ENCODE results near the gene MRPS35. TPM values are rescaled to one million over a fixed set of nuclear protein-coding genes. Genes with fewer than 3 reads are reported as not detected.

The MRPS35 gene
- total RNA-seq, 1 experiment from 2014 or later = 117 TPM

DNA sequence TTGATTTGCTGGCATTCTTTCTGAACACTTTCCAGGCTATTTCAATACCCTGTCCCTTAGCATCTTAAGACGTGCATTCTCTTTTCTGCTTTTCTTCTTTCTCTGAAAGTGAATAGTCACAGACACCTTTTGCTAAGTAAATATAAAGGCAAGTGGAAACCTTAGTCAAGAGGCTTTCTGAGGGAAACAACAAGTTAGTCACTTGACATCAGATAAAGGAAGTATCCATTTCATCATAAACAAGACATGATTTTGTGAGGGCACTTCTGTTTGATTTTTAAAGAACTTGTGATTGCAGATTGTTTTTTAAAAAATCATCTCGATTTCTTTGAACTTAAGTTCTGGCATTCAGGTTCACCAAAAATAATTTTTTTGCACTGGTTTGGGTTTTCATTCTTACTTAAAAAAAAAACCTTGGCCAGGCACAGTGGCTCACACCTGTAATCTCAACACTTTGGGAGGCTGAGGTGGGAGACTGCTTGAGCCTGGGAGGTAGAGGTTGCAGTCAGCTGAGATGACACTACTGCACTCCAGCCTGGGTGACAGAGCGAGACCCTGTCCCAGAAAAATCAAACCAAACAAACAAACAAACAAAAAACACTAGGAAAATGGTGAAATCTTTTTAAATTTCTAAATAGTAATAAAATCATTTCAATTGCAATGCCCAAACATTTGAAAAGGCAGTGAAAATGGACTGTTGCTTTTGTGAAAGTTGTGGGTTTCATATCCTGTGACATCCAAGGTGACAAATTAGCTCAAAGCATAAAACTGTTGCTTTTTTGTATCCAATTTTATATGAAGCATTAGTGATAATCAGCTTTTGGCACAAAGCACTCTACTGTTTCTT lies 61.1 kb downstream of the MRPS35 start:
- ATAC-seq (peak; percentile 43), DNase-seq (peak; percentile 78)
- H4K20me1 ChIP-seq (ENCODE audit: low read length) = no peaks in the 10 kb centered on the region
- ChIA-PET CTCF (interaction anchor here (0.6 to 1.0 kb wide), 3 partner anchors 49 to 50 kb away, joined by 3 to 7 read pairs (median 3); no protein-coding TSS in a partner anchor), POLR2A (ENCODE audit: unreplicated experiment) (no interaction called here)
- H2AFZ ChIP-seq (ENCODE audit: low read length) = peak overlapping the region; percentile 6; the same call in 1 of the 2 replicates
- H3K27ac ChIP-seq (ENCODE audit: low read length) = peak overlapping the region; percentile 88
- peak overlapping the region; percentile 74 for H3K4me2 ChIP-seq (ENCODE audit: low read length)
- H3K9me3 ChIP-seq (ENCODE audit: low read length) = no peaks in the 10 kb centered on the region
- no peaks in the 10 kb centered on the region for H3K9me2 ChIP-seq (replicated peaks; ENCODE audit: low read length)
- peak overlapping the region; percentile 53 for H3K9ac ChIP-seq (ENCODE audit: low read length)
- H3K4me1 ChIP-seq (ENCODE audit: insufficient read depth, low read length) = peaks cover 32% of the 10 kb centered on the region
- TF ChIP-seq EZH2phosphoT487 (IDR thresholded peaks at IDR 0.05; ENCODE audit: borderline replicate concordance, low read length) (no peak), EZH2 (IDR thresholded peaks at IDR 0.05; ENCODE audit: low read length, unreplicated experiment) (no peak), CTCF (conservative IDR thresholded peaks at IDR 0.05; ENCODE audit: low read depth, low read length) (no peak)
- BruUV-seq (replicated peaks) = no TSS peak
- H3K36me3 ChIP-seq (ENCODE audit: low read depth, low read length) = no peaks in the 10 kb centered on the region
- peaks cover 15% of the 10 kb centered on the region for H3F3A ChIP-seq (ENCODE audit: low read length, unreplicated experiment)
- intact Hi-C loops (cut with micrococcal nuclease) = loop anchor here (1.0 kb wide), 1 partner anchor 24 kb away; no protein-coding TSS in a partner anchor
- no peaks in the 10 kb centered on the region for H3K79me2 ChIP-seq (ENCODE audit: low read length)
- H3K27me3 ChIP-seq (ENCODE audit: low read length) = no peaks in the 10 kb centered on the region
- peak overlapping the region; percentile 44 for H3K4me3 ChIP-seq (ENCODE audit: low read length)

DNA sequence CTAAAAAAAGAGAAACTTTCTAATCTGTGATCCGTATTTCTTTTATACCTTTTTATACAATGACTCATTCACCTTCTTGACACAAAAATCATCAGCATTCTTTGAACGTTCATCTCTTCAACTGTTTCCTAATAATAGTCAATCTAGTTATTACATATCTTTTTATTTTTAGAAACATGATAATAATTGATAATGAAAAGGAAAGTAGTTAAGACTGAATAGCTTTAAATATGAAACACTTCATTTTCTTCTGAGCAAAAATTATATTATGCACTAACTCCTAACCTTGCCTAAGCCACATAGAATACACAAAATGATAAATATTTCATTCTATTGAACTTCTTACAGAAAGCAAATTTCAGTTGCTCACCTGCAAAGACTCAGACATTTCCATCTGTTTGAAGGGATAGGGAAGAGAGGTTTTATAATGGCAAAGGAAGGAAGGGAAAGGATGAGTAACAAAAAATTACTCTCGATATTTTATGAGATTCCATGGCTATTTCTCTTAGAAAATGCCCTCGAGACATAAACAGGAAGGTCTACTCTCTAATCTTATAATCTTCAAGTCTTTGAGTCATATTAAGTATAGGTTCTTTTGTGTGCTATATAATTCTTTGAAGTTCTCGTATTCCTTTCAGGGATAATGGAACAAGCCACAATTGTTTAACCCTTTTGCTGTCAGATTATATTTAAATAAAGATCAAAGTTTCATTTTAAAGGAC lies 61.9 kb downstream of the MRPS35 start:
- ATAC-seq (peak; percentile 88), DNase-seq (peak; percentile 97)
- intact Hi-C loops (cut with micrococcal nuclease) = loop anchor here (1.0 kb wide), 1 partner anchor 25 kb away; no protein-coding TSS in a partner anchor
- H3K9ac ChIP-seq (ENCODE audit: low read length) = peak overlapping the region; percentile 53
- H3K4me2 ChIP-seq (ENCODE audit: low read length) = peak overlapping the region; percentile 74
- H3K9me2 ChIP-seq (replicated peaks; ENCODE audit: low read length) = no peaks in the 10 kb centered on the region
- BruUV-seq (replicated peaks) = TSS peak; percentile 50
- no peaks in the 10 kb centered on the region for H3K36me3 ChIP-seq (ENCODE audit: low read depth, low read length)
- no peaks in the 10 kb centered on the region for H3K9me3 ChIP-seq (ENCODE audit: low read length)
- no peaks in the 10 kb centered on the region for H3K79me2 ChIP-seq (ENCODE audit: low read length)
- POLR2A ChIA-PET (ENCODE audit: unreplicated experiment) = no interaction called here
- H3K27ac ChIP-seq (ENCODE audit: low read length) = peak overlapping the region; percentile 88
- H3K4me3 ChIP-seq (ENCODE audit: low read length) = peak overlapping the region; percentile 44
- H3K4me1 ChIP-seq (ENCODE audit: insufficient read depth, low read length) = peaks cover 32% of the 10 kb centered on the region
- no peak for TF ChIP-seq EZH2phosphoT487 (IDR thresholded peaks at IDR 0.05; ENCODE audit: borderline replicate concordance, low read length)
- peaks cover 15% of the 10 kb centered on the region for H3F3A ChIP-seq (ENCODE audit: low read length, unreplicated experiment)
- CTCF ChIA-PET = interaction anchor here (0.6 to 1.0 kb wide), 2 partner anchors 48 to 49 kb away, joined by 3 read pairs; no protein-coding TSS in a partner anchor
- no peaks in the 10 kb centered on the region for H4K20me1 ChIP-seq (ENCODE audit: low read length)
- no peak overlapping the region for H2AFZ ChIP-seq (ENCODE audit: low read length)
- no peaks in the 10 kb centered on the region for H3K27me3 ChIP-seq (ENCODE audit: low read length)

DNA sequence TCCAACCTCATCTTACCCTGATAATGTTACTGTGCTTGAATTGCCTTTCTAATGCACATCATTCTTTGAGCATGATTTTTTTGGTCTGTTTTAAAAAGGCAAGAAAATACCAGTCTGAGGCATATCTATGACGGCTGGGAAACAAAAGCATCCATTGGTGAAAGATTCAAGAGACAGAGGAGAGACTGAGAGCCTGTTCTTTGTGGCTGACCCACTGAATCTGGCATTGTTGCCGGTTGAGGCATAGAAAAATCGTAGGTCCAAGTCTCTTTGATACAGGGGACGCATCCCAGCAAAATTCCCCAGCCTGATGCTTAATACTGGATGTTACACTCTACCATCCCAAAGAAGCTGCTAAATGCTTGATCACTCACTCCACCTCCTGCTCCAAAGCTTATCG lies 66.5 kb downstream of the MRPS35 start:
- Histone ChIP-seq H3K27ac (ENCODE audit: low read length) (no peak overlapping the region), H3K9ac (ENCODE audit: low read length) (no peak overlapping the region), H3F3A (ENCODE audit: low read length, unreplicated experiment) (peaks cover 9% of the 10 kb centered on the region), H3K36me3 (ENCODE audit: low read depth, low read length) (no peaks in the 10 kb centered on the region; the same call in 1 of the 2 replicates), H3K4me2 (ENCODE audit: low read length) (no peak overlapping the region), H3K27me3 (ENCODE audit: low read length) (no peaks in the 10 kb centered on the region), H3K79me2 (ENCODE audit: low read length) (peaks cover 36% of the 10 kb centered on the region), H3K4me3 (ENCODE audit: low read length) (no peak overlapping the region), H3K4me1 (ENCODE audit: insufficient read depth, low read length) (peaks cover 40% of the 10 kb centered on the region), H2AFZ (ENCODE audit: low read length) (no peak overlapping the region), H4K20me1 (ENCODE audit: low read length) (no peaks in the 10 kb centered on the region), H3K9me3 (ENCODE audit: low read length) (no peaks in the 10 kb centered on the region), H3K9me2 (replicated peaks; ENCODE audit: low read length) (no peaks in the 10 kb centered on the region)
- ChIA-PET POLR2A (ENCODE audit: unreplicated experiment) (interaction anchor here (0.5 kb wide), 1 partner anchor 101 kb away, joined by 7 read pairs; no protein-coding TSS in a partner anchor), CTCF (no interaction called here)
- DNase-seq (no peak), ATAC-seq (no peak)
- no peak for TF ChIP-seq EZH2 (IDR thresholded peaks at IDR 0.05; ENCODE audit: low read length, unreplicated experiment)
- TF ChIP-seq CTCF (conservative IDR thresholded peaks at IDR 0.05; ENCODE audit: low read depth, low read length) = no peak
- no peak for TF ChIP-seq EZH2phosphoT487 (IDR thresholded peaks at IDR 0.05; ENCODE audit: borderline replicate concordance, low read length)
- no TSS peak for BruUV-seq (replicated peaks)
- intact Hi-C loops (cut with micrococcal nuclease) = no loop called here
